Epithelial cell of esophagus (primary cell): ENCODE measurements around the gene GLMP.

Source experiments
- DNase-seq: peaks from one replicate; pipeline ENCODE4 v3.0.0; 2010; ENCODE audit warnings: low read depth
- H3K4me3 ChIP-seq: 2 replicates; pipeline ENCODE4 v1.5.1; 2011; ENCODE audit warnings: mild to moderate bottlenecking, low read length, control low read depth
- TF ChIP-seq, protein P1 (sequence below): IDR thresholded peaks from 2 replicates; pipeline ENCODE4 v1.5.1; 2011; ENCODE audit warnings: low read depth, mild to moderate bottlenecking, low read length, control low read depth, inconsistent platforms; ENCODE audit not compliant: insufficient read depth; ENCODE audit errors: missing control alignments

The GLMP gene

DNA sequence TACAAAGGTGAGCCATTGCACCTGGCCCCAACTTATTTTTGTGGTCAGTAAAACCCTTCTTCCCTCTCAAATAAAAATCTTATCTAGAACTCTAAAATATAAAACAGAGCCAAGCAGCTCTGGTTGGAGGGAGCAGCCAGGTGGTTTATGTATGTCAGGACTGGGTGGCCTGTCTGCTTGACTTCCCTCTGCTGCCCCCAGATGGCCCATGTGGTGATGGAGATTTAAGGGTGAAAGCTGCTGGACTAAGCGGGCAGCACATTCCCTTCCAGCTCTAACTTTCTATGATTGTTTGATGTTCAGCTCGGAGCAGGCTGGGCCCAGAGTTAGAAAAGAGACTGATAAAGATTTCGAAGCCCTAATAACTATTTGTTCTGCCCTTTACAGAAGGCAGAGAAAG, 35.7 kb downstream of the GLMP start:
- DNase-seq = no peak
- H3K4me3 ChIP-seq = no peak overlapping the region
- TF ChIP-seq, protein P1, sequence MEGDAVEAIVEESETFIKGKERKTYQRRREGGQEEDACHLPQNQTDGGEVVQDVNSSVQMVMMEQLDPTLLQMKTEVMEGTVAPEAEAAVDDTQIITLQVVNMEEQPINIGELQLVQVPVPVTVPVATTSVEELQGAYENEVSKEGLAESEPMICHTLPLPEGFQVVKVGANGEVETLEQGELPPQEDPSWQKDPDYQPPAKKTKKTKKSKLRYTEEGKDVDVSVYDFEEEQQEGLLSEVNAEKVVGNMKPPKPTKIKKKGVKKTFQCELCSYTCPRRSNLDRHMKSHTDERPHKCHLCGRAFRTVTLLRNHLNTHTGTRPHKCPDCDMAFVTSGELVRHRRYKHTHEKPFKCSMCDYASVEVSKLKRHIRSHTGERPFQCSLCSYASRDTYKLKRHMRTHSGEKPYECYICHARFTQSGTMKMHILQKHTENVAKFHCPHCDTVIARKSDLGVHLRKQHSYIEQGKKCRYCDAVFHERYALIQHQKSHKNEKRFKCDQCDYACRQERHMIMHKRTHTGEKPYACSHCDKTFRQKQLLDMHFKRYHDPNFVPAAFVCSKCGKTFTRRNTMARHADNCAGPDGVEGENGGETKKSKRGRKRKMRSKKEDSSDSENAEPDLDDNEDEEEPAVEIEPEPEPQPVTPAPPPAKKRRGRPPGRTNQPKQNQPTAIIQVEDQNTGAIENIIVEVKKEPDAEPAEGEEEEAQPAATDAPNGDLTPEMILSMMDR = no peak

DNA sequence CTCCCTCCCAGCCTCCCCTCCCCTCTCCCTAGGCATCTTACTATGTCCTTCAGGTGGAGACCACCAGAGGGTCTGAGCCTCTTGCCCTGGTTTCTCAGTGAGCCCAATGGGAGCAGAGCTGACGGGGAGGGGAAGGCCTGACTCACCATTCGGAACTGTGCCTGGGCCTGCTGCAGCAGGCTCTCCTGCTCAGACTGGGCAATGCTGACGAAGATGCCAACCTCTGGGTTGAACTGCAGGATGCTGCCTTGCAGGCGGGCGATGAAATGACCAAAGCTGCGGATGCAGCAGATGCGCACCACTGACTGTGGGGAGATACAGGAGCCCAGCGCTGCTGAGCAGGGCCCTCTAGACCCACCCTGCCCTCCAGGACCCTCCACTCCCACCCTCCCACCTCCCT, 36.6 kb downstream of the GLMP start:
- no peak overlapping the region for H3K4me3 ChIP-seq
- TF ChIP-seq, protein P1 = no peak
- peak; percentile 90 for DNase-seq

DNA sequence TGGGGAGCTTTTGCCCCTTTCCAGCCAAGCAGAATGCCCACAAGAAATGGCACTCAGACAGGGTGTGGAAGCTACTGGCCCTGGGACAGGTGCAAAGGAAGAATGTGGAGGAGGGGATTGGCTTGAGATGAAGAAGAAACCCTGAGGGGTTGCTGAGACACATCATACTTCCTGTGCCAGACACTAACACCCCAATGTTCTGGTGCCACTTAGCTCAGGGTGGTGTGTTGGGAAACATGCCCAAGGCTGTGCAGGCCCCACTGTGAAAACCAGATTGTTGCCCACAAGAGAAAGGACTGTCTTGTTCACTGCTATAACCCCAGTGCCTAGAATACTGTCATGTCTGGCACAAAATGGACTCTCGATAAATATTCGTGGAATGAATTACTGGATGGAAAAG, 37.8 kb downstream of the GLMP start:
- H3K4me3 ChIP-seq = no peak overlapping the region

DNA sequence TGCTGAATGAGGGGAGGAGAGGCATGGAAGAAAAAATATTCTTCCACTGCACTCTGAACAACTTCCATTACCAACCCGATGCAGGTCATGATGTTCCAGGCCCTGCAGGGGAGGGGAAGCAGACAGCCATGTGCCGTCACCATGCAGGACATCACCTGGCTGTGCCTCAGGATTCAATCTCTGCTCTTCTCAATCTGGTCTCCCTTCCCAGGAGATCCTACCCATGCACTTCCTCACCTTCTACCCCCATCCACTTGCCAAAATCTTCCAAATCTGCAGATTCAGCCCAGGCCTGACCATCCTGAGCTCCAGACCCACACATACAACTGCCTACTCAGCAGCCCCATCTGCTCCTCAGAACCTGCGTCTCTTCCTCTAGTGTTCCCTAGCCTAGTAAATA, 41.8 kb downstream of the GLMP start:
- H3K4me3 ChIP-seq = no peak overlapping the region
- TF ChIP-seq, protein P1 = no peak
- DNase-seq = no peak

More for the DNA sequence above, 37.8 kb downstream of the GLMP start:
- no peak for DNase-seq
- TF ChIP-seq, protein P1 = no peak

DNA sequence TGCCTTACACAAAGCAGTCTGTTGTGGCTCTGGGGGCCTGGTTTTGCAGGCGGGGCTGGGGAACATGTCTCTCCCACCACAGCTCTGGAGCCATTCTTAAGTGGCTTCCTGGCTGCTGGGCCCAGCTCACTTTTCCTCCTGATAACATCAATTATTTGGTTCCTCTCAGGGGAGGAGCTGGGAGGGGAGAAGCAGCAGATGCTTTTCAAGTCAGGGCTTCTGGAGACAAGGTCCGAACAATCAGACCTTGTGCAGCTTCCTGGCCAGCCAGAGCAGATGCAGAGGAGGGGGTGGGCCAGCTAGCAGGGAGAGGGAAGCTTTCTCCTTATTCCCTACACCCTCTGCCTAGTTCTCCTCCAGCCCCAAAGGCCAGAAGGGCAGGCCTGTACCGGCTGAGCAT, 44.0 kb downstream of the GLMP start:
- no peak for DNase-seq

DNA sequence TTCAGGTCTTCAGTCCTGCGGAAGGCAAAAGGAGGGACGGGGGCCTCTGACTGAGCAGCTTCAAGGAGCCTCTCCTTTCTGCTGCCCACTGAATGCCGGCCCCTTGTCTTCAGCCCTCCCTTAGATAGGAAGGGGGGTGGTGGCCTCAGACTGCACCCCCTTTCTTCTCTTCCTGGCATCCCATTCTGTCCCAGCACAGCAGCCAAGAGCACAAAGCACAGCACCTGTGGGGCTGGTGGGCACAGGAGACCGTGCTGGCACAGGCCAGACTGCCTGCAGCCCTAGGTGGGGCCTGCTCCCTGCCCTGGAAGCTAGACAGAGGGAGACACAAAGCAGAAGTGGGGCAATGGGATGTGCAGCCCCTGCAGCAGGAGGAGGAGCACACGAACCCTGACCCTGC, 45.9 kb downstream of the GLMP start:
- no peak overlapping the region for H3K4me3 ChIP-seq
- DNase-seq = no peak
- TF ChIP-seq, protein P1 = no peak

More for the DNA sequence above, 44.0 kb downstream of the GLMP start:
- H3K4me3 ChIP-seq = no peak overlapping the region
- TF ChIP-seq, protein P1 = no peak

DNA sequence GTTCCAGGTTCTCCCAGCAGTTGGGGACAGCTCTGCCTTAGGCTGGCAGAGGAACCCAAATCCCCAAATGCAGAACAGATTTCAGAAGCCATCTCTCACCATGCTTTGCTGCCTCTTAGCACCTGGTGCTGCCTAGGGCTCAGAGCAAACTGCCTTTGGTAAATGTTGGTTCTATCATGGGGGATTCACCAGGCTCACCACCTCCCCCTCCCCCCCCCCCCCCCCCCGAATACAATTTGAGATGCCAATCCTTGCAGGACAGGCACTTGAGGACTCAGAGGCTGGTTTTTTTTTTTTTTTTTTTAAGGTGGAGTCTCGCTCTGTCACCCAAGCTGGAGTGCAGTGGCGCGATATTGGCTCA, 47.2 kb downstream of the GLMP start:
- TF ChIP-seq, protein P1 = no peak
- no peak overlapping the region for H3K4me3 ChIP-seq
- no peak for DNase-seq
